Lung (tissue), 12 donors: ENCODE data around the gene FAM163B. TPM values are rescaled to one million over a fixed set of nuclear protein-coding genes. Genes with fewer than 3 reads are reported as not detected.

Experiments used
- ATAC-seq: fragments of 200-7000 bp; cut with Tn5 transposase; one replicate; pipeline ENCODE4 v1.9.1; 2020; ENCODE audit warnings: moderate number of reproducible peaks; ENCODE audit not compliant: insufficient read depth, low FRiP score
- DNase-seq, 3 donors: peaks; one replicate each; pipeline ENCODE4 v3.0.0-alpha.2; 2013 to 2017
- H3K27ac ChIP-seq, 2 donors: one replicate each; pipeline ENCODE4 v1.5.1; 2013; ENCODE audit warnings: mild to moderate bottlenecking in 2 of 2, moderate library complexity in 2 of 2, control low read depth in 1 of 2, inconsistent platforms in 1 of 2, low read depth in 1 of 2, low read length in 1 of 2
- H3K27me3 ChIP-seq, 3 donors: one replicate each; pipeline ENCODE4 v1.5.1; 2013; ENCODE audit warnings: low read length in 2 of 3; ENCODE audit not compliant: control insufficient read depth in 3 of 3, insufficient read depth in 3 of 3
- H3K36me3 ChIP-seq, 4 donors: one replicate each; pipeline ENCODE4 v1.5.1; 2013; ENCODE audit warnings: low read length in 4 of 4, mild to moderate bottlenecking in 1 of 4, moderate library complexity in 1 of 4; ENCODE audit not compliant: control insufficient read depth in 4 of 4, insufficient read depth in 4 of 4
- H3K4me1 ChIP-seq, 5 donors: one replicate each; pipeline ENCODE4 v1.5.1; 2013; ENCODE audit warnings: low read length in 5 of 5, mild to moderate bottlenecking in 2 of 5, moderate library complexity in 1 of 5; ENCODE audit not compliant: control insufficient read depth in 5 of 5, insufficient read depth in 5 of 5
- H3K4me3 ChIP-seq: one replicate; pipeline ENCODE4 v1.5.1; 2013; ENCODE audit warnings: mild to moderate bottlenecking, control low read depth, moderate library complexity
- H3K9ac ChIP-seq, 2 donors: one replicate each; pipeline ENCODE4 v1.5.1; 2013; ENCODE audit warnings: low read length in 2 of 2, control low read depth in 1 of 2; ENCODE audit not compliant: insufficient read depth in 1 of 2
- H3K9me3 ChIP-seq, 4 donors: one replicate each; pipeline ENCODE4 v1.5.1; 2013; ENCODE audit warnings: low read length in 3 of 4, mild to moderate bottlenecking in 1 of 4, moderate library complexity in 1 of 4; ENCODE audit not compliant: control insufficient read depth in 4 of 4, insufficient read depth in 3 of 4
- WGBS, 2 donors: extraction: QIAGEN DNeasy Blood & Tissue Kit; methylation state at CpG; one replicate each; pipeline ENCODE4 v1.1.7; 2013; 5-methylcytosine and 5-hydroxymethylcytosine counted together
- polyA plus RNA-seq, 2 donors: library from polyadenylated mRNA; stranded (reverse); fragments of 200-250 nt; gene quantifications; one replicate each; pipeline ENCODE4 v1.2.1, GENCODE V29; 2013
- total RNA-seq, 2 donors: library from RNA; depleted of rRNA in 1 of 2; stranded (reverse); fragments of >200 nt in 1 of 2; gene quantifications; one replicate each; pipeline ENCODE4 v1.2.1, GENCODE V29; 2014 to 2021
- TF ChIP-seq, protein P1 (sequence below): IDR thresholded peaks from 2 replicates; pipeline ENCODE4 v1.5.1; 2012; ENCODE audit warnings: mild to moderate bottlenecking; ENCODE audit errors: control extremely low read depth, extremely low read depth
- donor health status: control.
- donor health status: control.
- donor health status: Bipolar disorder and iron deficiency.
- donor health status: healthy.
- donor health status: DM: yes; HTN: yes; CAD: no.

The FAM163B gene
- total and polyA plus RNA-seq, 4 donors = 0.10 to 0.51 (median 0.16) TPM; not detected in 1

DNA sequence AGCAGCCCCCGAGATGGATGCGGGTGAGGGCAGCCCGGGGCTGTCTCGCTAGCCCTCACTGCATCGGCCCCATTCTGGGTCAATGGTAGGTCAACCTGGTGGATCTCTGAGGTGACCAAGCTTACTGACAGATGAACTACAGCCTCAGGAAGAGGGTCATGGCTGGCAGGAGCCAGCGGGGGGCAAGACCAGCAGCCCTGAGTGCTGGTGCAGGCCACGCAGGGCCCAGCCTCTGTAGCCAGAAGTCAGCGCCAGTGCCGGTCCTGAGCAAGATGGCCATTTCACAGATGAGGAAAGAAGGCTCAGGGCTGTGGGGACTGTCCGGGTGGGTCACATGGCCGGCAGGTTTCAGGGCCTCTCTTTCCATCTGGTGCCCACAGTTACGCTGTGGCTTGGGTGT, 21.9 kb upstream of the FAM163B start:
- 94% methylated on average over 12 of the region's 12 CpGs for WGBS, 2 donors
- Histone ChIP-seq H3K36me3 (no peaks in the 10 kb centered on the region), H3K9ac (no peak overlapping the region), H3K9me3 (peaks cover 0 to 3% (median 0%) of the 10 kb centered on the region in 4 donors), H3K27ac (no peak overlapping the region), H3K4me3 (no peak overlapping the region), H3K4me1 (peaks cover 0 to 21% (median 2%) of the 10 kb centered on the region in 5 donors), H3K27me3 (no peaks in the 10 kb centered on the region)
- ATAC-seq = no peak
- DNase-seq = no peak
- TF ChIP-seq, protein P1, sequence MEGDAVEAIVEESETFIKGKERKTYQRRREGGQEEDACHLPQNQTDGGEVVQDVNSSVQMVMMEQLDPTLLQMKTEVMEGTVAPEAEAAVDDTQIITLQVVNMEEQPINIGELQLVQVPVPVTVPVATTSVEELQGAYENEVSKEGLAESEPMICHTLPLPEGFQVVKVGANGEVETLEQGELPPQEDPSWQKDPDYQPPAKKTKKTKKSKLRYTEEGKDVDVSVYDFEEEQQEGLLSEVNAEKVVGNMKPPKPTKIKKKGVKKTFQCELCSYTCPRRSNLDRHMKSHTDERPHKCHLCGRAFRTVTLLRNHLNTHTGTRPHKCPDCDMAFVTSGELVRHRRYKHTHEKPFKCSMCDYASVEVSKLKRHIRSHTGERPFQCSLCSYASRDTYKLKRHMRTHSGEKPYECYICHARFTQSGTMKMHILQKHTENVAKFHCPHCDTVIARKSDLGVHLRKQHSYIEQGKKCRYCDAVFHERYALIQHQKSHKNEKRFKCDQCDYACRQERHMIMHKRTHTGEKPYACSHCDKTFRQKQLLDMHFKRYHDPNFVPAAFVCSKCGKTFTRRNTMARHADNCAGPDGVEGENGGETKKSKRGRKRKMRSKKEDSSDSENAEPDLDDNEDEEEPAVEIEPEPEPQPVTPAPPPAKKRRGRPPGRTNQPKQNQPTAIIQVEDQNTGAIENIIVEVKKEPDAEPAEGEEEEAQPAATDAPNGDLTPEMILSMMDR = no peak

DNA sequence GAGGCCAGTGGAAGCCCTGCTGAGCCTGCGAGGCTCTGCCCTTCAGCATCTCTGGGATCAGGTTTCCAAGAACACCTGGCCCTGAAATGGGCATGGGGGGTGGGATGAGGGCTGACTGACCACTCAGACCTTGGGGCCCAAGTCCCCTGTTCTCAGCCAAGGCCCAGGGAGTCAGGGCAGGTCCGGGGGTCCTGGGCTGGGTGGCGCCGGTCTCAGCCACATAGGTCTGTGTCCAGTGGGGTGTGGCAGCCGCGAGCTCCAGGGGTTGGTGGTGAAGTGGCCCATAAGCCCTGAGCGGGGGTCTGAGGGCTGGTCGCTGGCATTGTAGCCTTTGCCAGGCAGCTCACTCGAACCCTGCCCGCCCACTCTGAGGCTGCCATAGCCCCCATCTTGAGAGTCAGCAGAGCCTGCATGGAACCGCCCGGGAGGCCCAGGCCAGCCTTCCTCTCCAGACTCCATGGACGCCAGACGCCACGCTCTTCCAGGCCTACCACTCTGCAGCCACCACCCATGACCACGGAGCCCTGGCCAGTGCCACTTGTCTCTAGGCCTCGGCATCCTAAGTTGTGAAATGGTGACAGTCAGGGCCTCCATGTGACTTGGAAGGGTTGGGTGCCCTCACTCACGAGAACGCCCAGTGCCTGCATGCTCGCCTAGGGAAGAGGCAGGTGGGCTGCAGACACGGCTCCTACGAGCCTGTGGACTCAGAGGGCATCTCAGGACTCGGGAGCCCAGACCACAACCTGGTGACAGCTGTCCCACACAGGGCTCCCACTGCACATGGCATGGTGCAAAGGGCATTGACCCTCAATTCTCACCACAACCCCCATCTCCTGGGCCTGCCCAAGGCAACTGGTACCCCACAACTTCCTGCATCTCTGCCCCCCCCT, 20.3 kb upstream of the FAM163B start:
- no peak for ATAC-seq
- TF ChIP-seq, protein P1 = no peak
- WGBS, 2 donors = 90 to 92% methylated on average over 21 to 23 of the region's 23 CpGs
- no peak for DNase-seq
- peaks cover 0 to 9% (median 0%) of the 10 kb centered on the region in 4 donors for H3K9me3 ChIP-seq
- no peaks in the 10 kb centered on the region for H3K27me3 ChIP-seq
- no peak overlapping the region for H3K9ac ChIP-seq
- no peak overlapping the region for H3K4me3 ChIP-seq
- H3K27ac ChIP-seq = no peak overlapping the region
- H3K4me1 ChIP-seq = peaks cover 0 to 12% (median 0%) of the 10 kb centered on the region in 5 donors
- H3K36me3 ChIP-seq = no peaks in the 10 kb centered on the region

DNA sequence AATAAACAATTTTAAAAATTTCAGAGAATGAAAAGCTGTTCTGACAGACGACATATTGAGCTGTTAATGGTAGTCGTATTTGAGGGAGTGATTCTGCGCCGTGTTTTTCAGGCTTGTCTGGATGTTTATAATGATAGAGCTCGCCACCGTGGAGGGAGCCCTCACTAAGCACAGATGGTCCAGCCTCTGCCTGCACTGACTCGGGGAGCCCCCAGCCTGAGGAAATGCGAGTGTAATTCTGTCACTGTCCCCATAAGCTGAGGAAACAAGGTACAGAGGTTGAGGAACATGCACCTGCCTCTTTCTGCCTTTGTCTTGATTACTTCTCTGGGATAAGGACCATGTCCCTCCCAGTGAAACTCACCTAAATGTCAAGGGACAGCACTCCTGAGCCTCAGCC, 19.6 kb upstream of the FAM163B start:
- no peaks in the 10 kb centered on the region for H3K36me3 ChIP-seq
- H3K4me3 ChIP-seq = no peak overlapping the region
- peaks cover 0 to 5% (median 0%) of the 10 kb centered on the region in 5 donors for H3K4me1 ChIP-seq
- no peak for DNase-seq
- TF ChIP-seq, protein P1 = no peak
- ATAC-seq = no peak
- no peak overlapping the region for H3K9ac ChIP-seq
- peaks cover 0 to 9% (median 0%) of the 10 kb centered on the region in 4 donors for H3K9me3 ChIP-seq
- no peak overlapping the region for H3K27ac ChIP-seq
- H3K27me3 ChIP-seq = no peaks in the 10 kb centered on the region
- WGBS, 2 donors = 80% methylated on average over 8 of the region's 8 CpGs
